ENCODE results near the gene UNC5B.

The UNC5B gene

GRCh38 chr10:71346731-71347130 is 134.4 kb downstream of the UNC5B start:
- TF ChIP-seq CTCF (IDR thresholded peaks at IDR 0.05; ENCODE audit: insufficient read depth, low read depth, low read length, missing control alignments): no peak
- DNase-seq (ENCODE audit: low read depth): no peak
- no peak overlapping the region for H3K4me3 ChIP-seq (ENCODE audit: low read length)

- TF ChIP-seq CTCF (IDR thresholded peaks at IDR 0.05; ENCODE audit: insufficient read depth, low read depth, low read length, missing control alignments): no peak
- no peak for DNase-seq (ENCODE audit: low read depth)
- no peak overlapping the region for H3K4me3 ChIP-seq (ENCODE audit: low read length)
These were observed 135.4 kb downstream of the UNC5B start for GRCh38 chr10:71347587-71348395.

- H3K4me3 ChIP-seq (ENCODE audit: low read length): no peak overlapping the region
- no peak for TF ChIP-seq CTCF (IDR thresholded peaks at IDR 0.05; ENCODE audit: insufficient read depth, low read depth, low read length, missing control alignments)
- DNase-seq (ENCODE audit: low read depth): no peak
These were observed 136.5 kb downstream of the UNC5B start for GRCh38 chr10:71348850-71349249.

- no peak for TF ChIP-seq CTCF (IDR thresholded peaks at IDR 0.05; ENCODE audit: insufficient read depth, low read depth, low read length, missing control alignments)
- peak; percentile 85 for DNase-seq (ENCODE audit: low read depth)
These were observed 137.0 kb downstream of the UNC5B start for GRCh38 chr10:71349406-71349805.

GRCh38 chr10:71351087-71351486 is 138.7 kb downstream of the UNC5B start:
- no peak for TF ChIP-seq CTCF (IDR thresholded peaks at IDR 0.05; ENCODE audit: insufficient read depth, low read depth, low read length, missing control alignments)
- DNase-seq (ENCODE audit: low read depth): no peak
- H3K4me3 ChIP-seq (ENCODE audit: low read length): no peak overlapping the region

More at GRCh38 chr10:71349406-71349805, 137.0 kb downstream of the UNC5B start:
- H3K4me3 ChIP-seq (ENCODE audit: low read length): no peak overlapping the region

GRCh38 chr10:71351628-71352319 is 139.4 kb downstream of the UNC5B start:
- DNase-seq (ENCODE audit: low read depth): peak; percentile 30
- no peak for TF ChIP-seq CTCF (IDR thresholded peaks at IDR 0.05; ENCODE audit: insufficient read depth, low read depth, low read length, missing control alignments)
- H3K4me3 ChIP-seq (ENCODE audit: low read length): no peak overlapping the region
